HG03159 (cell line): ENCODE results near the gene DEFB132.
A peak's percentile ranks its signal among the peaks of the same experiment; 100 is the strongest.

Experiments used
- ATAC-seq: cut with Tn5 transposase; IDR thresholded peaks from one replicate; pipeline ENCODE4 v1.9.1; 2021; ENCODE audit warnings: mild to moderate bottlenecking, moderate library complexity; ENCODE audit not compliant: unreplicated experiment

The DEFB132 gene

GRCh38 chr20:259981-260380, 2.5 kb downstream of the DEFB132 start:
- no peak for ATAC-seq

GRCh38 chr20:263701-264100, 6.2 kb downstream of the DEFB132 start:
- no peak for ATAC-seq

GRCh38 chr20:266596-267562, 9.4 kb downstream of the DEFB132 start:
- ATAC-seq: peak; percentile 88

- no peak for ATAC-seq
Observed at GRCh38 chr20:270517-270916, 13.0 kb downstream of the DEFB132 start.

- no peak for ATAC-seq
Observed at GRCh38 chr20:271069-271468, 13.5 kb downstream of the DEFB132 start.

GRCh38 chr20:271528-271927, 14.0 kb downstream of the DEFB132 start:
- no peak for ATAC-seq

- ATAC-seq: no peak
Observed at GRCh38 chr20:272718-273117, 15.2 kb downstream of the DEFB132 start.

GRCh38 chr20:273884-274283, 16.4 kb downstream of the DEFB132 start:
- no peak for ATAC-seq

GRCh38 chr20:275791-276190, 18.3 kb downstream of the DEFB132 start:
- no peak for ATAC-seq

GRCh38 chr20:276620-277495, 19.3 kb downstream of the DEFB132 start:
- ATAC-seq: no peak

- no peak for ATAC-seq
Observed at GRCh38 chr20:277496-277781, 19.9 kb downstream of the DEFB132 start.

- ATAC-seq: no peak
Observed at GRCh38 chr20:278181-278580, 20.7 kb downstream of the DEFB132 start.

- no peak for ATAC-seq
Observed at GRCh38 chr20:278607-279571, 21.4 kb downstream of the DEFB132 start.

- no peak for ATAC-seq
Observed at GRCh38 chr20:284172-284571, 26.6 kb downstream of the DEFB132 start.

- no peak for ATAC-seq
Observed at GRCh38 chr20:286508-286907, 29.0 kb downstream of the DEFB132 start.

GRCh38 chr20:288956-289692, 31.6 kb downstream of the DEFB132 start:
- no peak for ATAC-seq

GRCh38 chr20:289693-290083, 32.2 kb downstream of the DEFB132 start:
- no peak for ATAC-seq

- ATAC-seq: peak; percentile 80
Observed at GRCh38 chr20:290084-290831, 32.7 kb downstream of the DEFB132 start, which contains the start of gene C20orf96. TSS of gene C20orf96 (minus strand) at chr20:290750. CDS start at chr20:290610, 140 bp downstream.

- no peak for ATAC-seq
Observed at GRCh38 chr20:294602-295001, 37.1 kb downstream of the DEFB132 start.
